ENCODE results near the gene S1PR1.

Gene S1PR1

GRCh38 chr1:101242324-101243050, 5.7 kb downstream of the S1PR1 start:
- H3K9me3 Mint-ChIP-seq = no peaks in the 10 kb centered on the region
- H3K4me3 Mint-ChIP-seq = no peak overlapping the region
- TF ChIP-seq CTCF (IDR thresholded peaks at IDR 0.05) = no peak
- H3K4me1 Mint-ChIP-seq = peaks cover 34% of the 10 kb centered on the region
- peaks cover 27% of the 10 kb centered on the region for H3K36me3 Mint-ChIP-seq (ENCODE audit: low read depth)
- DNase-seq = no peak
- H3K27me3 Mint-ChIP-seq (ENCODE audit: low read depth, poor library complexity) = peaks cover 4% of the 10 kb centered on the region
- no peak overlapping the region for H3K27ac Mint-ChIP-seq

GRCh38 chr1:101243751-101244150, 6.9 kb downstream of the S1PR1 start:
- no peak for TF ChIP-seq CTCF (IDR thresholded peaks at IDR 0.05)

GRCh38 chr1:101244842-101245241, 8.0 kb downstream of the S1PR1 start:
- H3K27ac Mint-ChIP-seq = no peak overlapping the region
- no peak overlapping the region for H3K4me3 Mint-ChIP-seq
- peaks cover 20% of the 10 kb centered on the region for H3K36me3 Mint-ChIP-seq (ENCODE audit: low read depth)
- TF ChIP-seq CTCF (IDR thresholded peaks at IDR 0.05) = no peak
- H3K4me1 Mint-ChIP-seq = peaks cover 14% of the 10 kb centered on the region
- no peaks in the 10 kb centered on the region for H3K9me3 Mint-ChIP-seq
- peaks cover 4% of the 10 kb centered on the region for H3K27me3 Mint-ChIP-seq (ENCODE audit: low read depth, poor library complexity)
- DNase-seq = no peak

More at GRCh38 chr1:101243751-101244150, 6.9 kb downstream of the S1PR1 start:
- Mint-ChIP-seq H3K27me3 (ENCODE audit: low read depth, poor library complexity) (peaks cover 4% of the 10 kb centered on the region), H3K36me3 (ENCODE audit: low read depth) (peaks cover 27% of the 10 kb centered on the region), H3K9me3 (no peaks in the 10 kb centered on the region), H3K4me3 (no peak overlapping the region), H3K27ac (no peak overlapping the region), H3K4me1 (peaks cover 25% of the 10 kb centered on the region)
- no peak for DNase-seq

GRCh38 chr1:101245246-101245927, 8.6 kb downstream of the S1PR1 start:
- Mint-ChIP-seq H3K4me3 (no peak overlapping the region), H3K9me3 (no peaks in the 10 kb centered on the region), H3K27me3 (ENCODE audit: low read depth, poor library complexity) (peaks cover 4% of the 10 kb centered on the region), H3K36me3 (ENCODE audit: low read depth) (peaks cover 14% of the 10 kb centered on the region), H3K27ac (no peak overlapping the region), H3K4me1 (peaks cover 8% of the 10 kb centered on the region)
- no peak for DNase-seq
- TF ChIP-seq CTCF (IDR thresholded peaks at IDR 0.05) = no peak

GRCh38 chr1:101247404-101248287, 10.8 kb downstream of the S1PR1 start:
- Mint-ChIP-seq H3K27me3 (ENCODE audit: low read depth, poor library complexity) (peaks cover 4% of the 10 kb centered on the region), H3K36me3 (ENCODE audit: low read depth) (peaks cover 1% of the 10 kb centered on the region), H3K27ac (peak overlapping the region; percentile 17), H3K4me1 (peaks cover 4% of the 10 kb centered on the region), H3K9me3 (no peaks in the 10 kb centered on the region), H3K4me3 (no peak overlapping the region)
- TF ChIP-seq CTCF (IDR thresholded peaks at IDR 0.05) = no peak
- no peak for DNase-seq
